Uterus (tissue), 4 donors: Measurements from ENCODE around the gene SERPINB8. TPM values are rescaled to one million over a fixed set of nuclear protein-coding genes. Genes with fewer than 3 reads are reported as not detected.
A peak's percentile ranks its signal among the peaks of the same experiment; 100 is the strongest.
"Not testable (repeated sequence)": the region's sequence is repeated elsewhere in the genome, so short reads cannot be mapped to it uniquely, and the experiment has no call there.

Experiments used
- DNase-seq, 2 donors: peaks; one replicate each; pipeline ENCODE4 v3.0.0-alpha.2; 2019 to 2020
- H3K27ac ChIP-seq, 2 donors: fragments of 200-600 bp; sonication (generic); 1 replicate in 1 of 2; 2 replicates in 1 of 2; pipeline ENCODE4 v1.5.1; 2016 to 2018
- H3K27me3 ChIP-seq, 2 donors: fragments of 200-600 bp; sonication (generic); one replicate each; pipeline ENCODE4 v1.5.1; 2018 to 2019; ENCODE audit warnings: control low read depth in 1 of 2
- H3K36me3 ChIP-seq, 2 donors: fragments of 200-600 bp; sonication (generic); one replicate each; pipeline ENCODE4 v1.5.1; 2019; ENCODE audit warnings: control low read depth in 1 of 2
- H3K4me1 ChIP-seq, 2 donors: fragments of 200-600 bp; sonication (generic); one replicate each; pipeline ENCODE4 v1.5.1; 2018 to 2019; ENCODE audit warnings: control low read depth in 1 of 2
- H3K4me3 ChIP-seq, 2 donors: fragments of 200-600 bp; sonication (generic); 1 replicate in 1 of 2; 2 replicates in 1 of 2; pipeline ENCODE4 v1.5.1; 2018 to 2019; ENCODE audit warnings: mild to moderate bottlenecking in 1 of 2
- H3K9me3 ChIP-seq, 2 donors: fragments of 200-600 bp; sonication (generic); one replicate each; pipeline ENCODE4 v1.5.1; 2019; ENCODE audit warnings: control low read depth in 1 of 2
- CTCF ChIP-seq, 4 experiments: fragments of 200-600 bp in 2 of 4; fragments of 450-650 bp in 2 of 4; sonication (generic) in 2 of 4; IDR thresholded peaks; one replicate each; pipeline ENCODE4 v1.5.1; 2016 to 2019; ENCODE audit warnings: antibody characterized with exemption in 4 of 4, mild to moderate bottlenecking in 2 of 4, moderate library complexity in 1 of 4
- POLR2A ChIP-seq, 2 donors: fragments of 450-650 bp; IDR thresholded peaks; one replicate each; pipeline ENCODE4 v1.6.1; 2016; ENCODE audit warnings: antibody characterized with exemption in 2 of 2, mild to moderate bottlenecking in 1 of 2, moderate library complexity in 1 of 2
- intact Hi-C: fragments of 100-400 bp; cut with DNase I; formaldehyde crosslinking; loops from one replicate; pipeline ENCODE4 v1.15.1; 2023; ENCODE audit warnings: low total_unique reads
- total RNA-seq, 4 donors: library from RNA; depleted of rRNA in 3 of 4; stranded (reverse); fragments of >200 nt in 3 of 4; gene quantifications; one replicate each; pipeline versions ENCODE4 v1.1.0 to v1.2.4, GENCODE V29; 2014 to 2023
- donor health status: DM: yes; HTN: yes; CAD: no.

Gene SERPINB8
- 10 to 100 TPM in 2 of 4 donors, 1 to 10 TPM in 2; 2.3 to 15.0 (median 7.0) TPM for total RNA-seq

- no peaks in the 10 kb centered on the region for H3K27me3 ChIP-seq
- peak; percentile 90 for DNase-seq
- no peaks in the 10 kb centered on the region for H3K4me1 ChIP-seq
- H3K4me3 ChIP-seq: peak within 1 kb of the TSS; percentile 70 to 80
- no peaks in the 10 kb centered on the region for H3K9me3 ChIP-seq
- peak within 1 kb of the TSS; percentile 84 to 94 for H3K27ac ChIP-seq
- TF ChIP-seq CTCF (IDR thresholded peaks at IDR 0.05) (no peak), POLR2A (IDR thresholded peaks at IDR 0.05) (peak; percentile 50 to 85)
- intact Hi-C loops: no loop called here
- no peaks in the 10 kb centered on the region for H3K36me3 ChIP-seq
Measured at GRCh38 chr18:63969942-63970808, at the start of gene SERPINB8. TSS of gene SERPINB8 (plus strand) at chr18:63970081. CDS start at chr18:63978309, 8,228 bp downstream.

- Histone ChIP-seq H3K9me3 (no peaks in the 10 kb centered on the region), H3K36me3 (no peaks in the 10 kb centered on the region), H3K27ac (no peak overlapping the region), H3K4me1 (no peaks in the 10 kb centered on the region), H3K4me3 (no peak overlapping the region), H3K27me3 (no peaks in the 10 kb centered on the region)
- TF ChIP-seq CTCF (IDR thresholded peaks at IDR 0.05) (no peak), POLR2A (IDR thresholded peaks at IDR 0.05) (no peak)
- DNase-seq: no peak
- intact Hi-C loops: no loop called here
Measured at GRCh38 chr18:63922049-63922448, 47.8 kb upstream of the SERPINB8 start.

- intact Hi-C loops: no loop called here
Measured at GRCh38 chr18:63924551-63924950, 45.3 kb upstream of the SERPINB8 start.

GRCh38 chr18:63928331-63928730 lies 41.5 kb upstream of the SERPINB8 start:
- Histone ChIP-seq H3K4me3 (no peak overlapping the region), H3K36me3 (no peaks in the 10 kb centered on the region), H3K4me1 (no peaks in the 10 kb centered on the region), H3K27ac (no peak overlapping the region), H3K9me3 (no peaks in the 10 kb centered on the region), H3K27me3 (no peaks in the 10 kb centered on the region)
- no peak for TF ChIP-seq CTCF (IDR thresholded peaks at IDR 0.05)
- TF ChIP-seq POLR2A (IDR thresholded peaks at IDR 0.05): no peak
- intact Hi-C loops: no loop called here
- no peak for DNase-seq

More at GRCh38 chr18:63924551-63924950, 45.3 kb upstream of the SERPINB8 start:
- no peak for DNase-seq
- H3K9me3 ChIP-seq: no peaks in the 10 kb centered on the region
- no peak overlapping the region for H3K4me3 ChIP-seq
- H3K27me3 ChIP-seq: no peaks in the 10 kb centered on the region
- no peaks in the 10 kb centered on the region for H3K36me3 ChIP-seq
- TF ChIP-seq POLR2A (IDR thresholded peaks at IDR 0.05): no peak
- TF ChIP-seq CTCF (IDR thresholded peaks at IDR 0.05): no peak
- no peak overlapping the region for H3K27ac ChIP-seq
- H3K4me1 ChIP-seq: no peaks in the 10 kb centered on the region

- H3K9me3 ChIP-seq, intact Hi-C loops, H3K27me3 ChIP-seq, H3K27ac ChIP-seq, H3K36me3 ChIP-seq, H3K4me3 ChIP-seq, H3K4me1 ChIP-seq, DNase-seq: not testable (repeated sequence)
Measured at GRCh38 chr18:63929369-63929768, 40.5 kb upstream of the SERPINB8 start.
